ENCODE data around the gene MAD1L1.

- no peak for TF ChIP-seq POLR2AphosphoS5 (IDR thresholded peaks at IDR 0.05)
- no peak for TF ChIP-seq POLR2A (IDR thresholded peaks at IDR 0.05)
- no peak for TF ChIP-seq CTCF (IDR thresholded peaks at IDR 0.05)
Observed at GRCh38 chr7:2144926-2145325, 87.8 kb downstream of the MAD1L1 start.
